Measurements from ENCODE around the gene KIF18A. TPM values are rescaled to one million over a fixed set of nuclear protein-coding genes. Genes with fewer than 3 reads are reported as not detected.

KIF18A gene
- total and polyA plus RNA-seq, 7 experiments from 2014 or later: 0.48 to 21.3 (median 0.79) TPM

- Histone ChIP-seq H3K4me3 (ENCODE audit: low read length) (no peak overlapping the region), H3K27me3 (ENCODE audit: control insufficient read depth in 2 of 2, insufficient read depth in 2 of 2, low read length in 2 of 2) (no peaks in the 10 kb centered on the region), H3K27ac (ENCODE audit: low read depth, low read length) (no peak overlapping the region), H3K36me3 (ENCODE audit: control insufficient read depth in 2 of 3, insufficient read depth in 3 of 3, low read length in 3 of 3) (no peaks in the 10 kb centered on the region), H3K4me1 (ENCODE audit: control insufficient read depth in 2 of 2, insufficient read depth in 2 of 2, low read length in 2 of 2) (no peaks in the 10 kb centered on the region), H3K9me3 (ENCODE audit: control insufficient read depth in 2 of 3, low read length in 3 of 3) (no peaks in the 10 kb centered on the region)
- Mint-ChIP-seq H3K36me3 (peaks cover 0 to 18% (median 0%) of the 10 kb centered on the region in 5 donors), H3K4me3 (no peak overlapping the region), H3K27me3 (no peaks in the 10 kb centered on the region), H3K4me1 (peaks cover 0 to 3% (median 0%) of the 10 kb centered on the region in 7 donors), H3K27ac (no peak overlapping the region), H3K9me3 (no peaks in the 10 kb centered on the region)
- DNase-seq (no peak), ATAC-seq (no peak)
- ChIA-PET CTCF (no interaction called here), POLR2A (no interaction called here)
- intact Hi-C loops (cut with micrococcal nuclease): no loop called here
Measured at GRCh38 chr11:28071305-28071704, 36.7 kb downstream of the KIF18A start.

GRCh38 chr11:28058333-28058732 lies 49.6 kb downstream of the KIF18A start:
- Mint-ChIP-seq H3K4me1 (no peaks in the 10 kb centered on the region), H3K27ac (no peak overlapping the region), H3K36me3 (peaks cover 0 to 8% (median 0%) of the 10 kb centered on the region in 5 donors), H3K4me3 (no peak overlapping the region), H3K9me3 (no peaks in the 10 kb centered on the region), H3K27me3 (no peaks in the 10 kb centered on the region)
- no peak for ATAC-seq
- no peaks in the 10 kb centered on the region for H3K4me1 ChIP-seq (ENCODE audit: control insufficient read depth in 2 of 2, insufficient read depth in 2 of 2, low read length in 2 of 2)
- DNase-seq: no peak
- H3K27ac ChIP-seq (ENCODE audit: low read depth, low read length): no peak overlapping the region
- no peaks in the 10 kb centered on the region for H3K36me3 ChIP-seq (ENCODE audit: control insufficient read depth in 2 of 3, insufficient read depth in 3 of 3, low read length in 3 of 3)
- POLR2A ChIA-PET: no interaction called here
- intact Hi-C loops (cut with micrococcal nuclease): no loop called here
- H3K27me3 ChIP-seq (ENCODE audit: control insufficient read depth in 2 of 2, insufficient read depth in 2 of 2, low read length in 2 of 2): no peaks in the 10 kb centered on the region
- CTCF ChIA-PET: no interaction called here
- no peaks in the 10 kb centered on the region for H3K9me3 ChIP-seq (ENCODE audit: control insufficient read depth in 2 of 3, low read length in 3 of 3)
- no peak overlapping the region for H3K4me3 ChIP-seq (ENCODE audit: low read length)

GRCh38 chr11:28054821-28055220 lies 53.1 kb downstream of the KIF18A start:
- ATAC-seq: no peak
- CTCF ChIA-PET: no interaction called here
- H3K36me3 Mint-ChIP-seq: peaks cover 0 to 12% (median 0%) of the 10 kb centered on the region in 5 donors

GRCh38 chr11:28049338-28050216 lies 58.4 kb downstream of the KIF18A start:
- H3K27me3 Mint-ChIP-seq: no peaks in the 10 kb centered on the region
- CTCF ChIA-PET: no interaction called here
- H3K36me3 Mint-ChIP-seq: peaks cover 0 to 7% (median 0%) of the 10 kb centered on the region in 5 donors
- POLR2A ChIA-PET: no interaction called here
- intact Hi-C loops (cut with micrococcal nuclease): loop anchor here in 1 of 2 donors (10.0 kb wide), 1 partner anchor 275 kb away; no protein-coding TSS in a partner anchor
- Histone ChIP-seq H3K9me3 (ENCODE audit: control insufficient read depth in 2 of 3, low read length in 3 of 3) (no peaks in the 10 kb centered on the region), H3K27me3 (ENCODE audit: control insufficient read depth in 2 of 2, insufficient read depth in 2 of 2, low read length in 2 of 2) (no peaks in the 10 kb centered on the region), H3K4me3 (ENCODE audit: low read length) (no peak overlapping the region), H3K36me3 (ENCODE audit: control insufficient read depth in 2 of 3, insufficient read depth in 3 of 3, low read length in 3 of 3) (no peaks in the 10 kb centered on the region), H3K4me1 (ENCODE audit: control insufficient read depth in 2 of 2, insufficient read depth in 2 of 2, low read length in 2 of 2) (no peaks in the 10 kb centered on the region), H3K27ac (ENCODE audit: low read depth, low read length) (no peak overlapping the region)
- no peak overlapping the region for H3K27ac Mint-ChIP-seq
- H3K4me3 Mint-ChIP-seq: no peak overlapping the region
- H3K9me3 Mint-ChIP-seq: no peaks in the 10 kb centered on the region
- H3K4me1 Mint-ChIP-seq: peaks cover 0 to 8% (median 0%) of the 10 kb centered on the region in 7 donors
- DNase-seq (no peak), ATAC-seq (no peak)

More at GRCh38 chr11:28054821-28055220, 53.1 kb downstream of the KIF18A start:
- Histone ChIP-seq H3K4me3 (ENCODE audit: low read length) (no peak overlapping the region), H3K36me3 (ENCODE audit: control insufficient read depth in 2 of 3, insufficient read depth in 3 of 3, low read length in 3 of 3) (no peaks in the 10 kb centered on the region), H3K27me3 (ENCODE audit: control insufficient read depth in 2 of 2, insufficient read depth in 2 of 2, low read length in 2 of 2) (no peaks in the 10 kb centered on the region), H3K9me3 (ENCODE audit: control insufficient read depth in 2 of 3, low read length in 3 of 3) (no peaks in the 10 kb centered on the region), H3K27ac (ENCODE audit: low read depth, low read length) (no peak overlapping the region), H3K4me1 (ENCODE audit: control insufficient read depth in 2 of 2, insufficient read depth in 2 of 2, low read length in 2 of 2) (no peaks in the 10 kb centered on the region)
- Mint-ChIP-seq H3K4me1 (peaks cover 0 to 8% (median 0%) of the 10 kb centered on the region in 7 donors), H3K27me3 (no peaks in the 10 kb centered on the region), H3K9me3 (no peaks in the 10 kb centered on the region), H3K27ac (no peak overlapping the region), H3K4me3 (no peak overlapping the region)
- POLR2A ChIA-PET: no interaction called here
- no peak for DNase-seq
- intact Hi-C loops (cut with micrococcal nuclease): no loop called here

- POLR2A ChIA-PET: no interaction called here
- Mint-ChIP-seq H3K4me3 (no peak overlapping the region), H3K9me3 (no peaks in the 10 kb centered on the region), H3K4me1 (peaks cover 0 to 8% (median 0%) of the 10 kb centered on the region in 7 donors), H3K36me3 (peaks cover 0 to 7% (median 0%) of the 10 kb centered on the region in 5 donors), H3K27me3 (no peaks in the 10 kb centered on the region), H3K27ac (no peak overlapping the region)
- DNase-seq (no peak), ATAC-seq (no peak)
- intact Hi-C loops (cut with micrococcal nuclease): loop anchor here in 1 of 2 donors (10.0 kb wide), 1 partner anchor 276 kb away; no protein-coding TSS in a partner anchor
- H3K9me3 ChIP-seq (ENCODE audit: control insufficient read depth in 2 of 3, low read length in 3 of 3): no peaks in the 10 kb centered on the region
- H3K36me3 ChIP-seq (ENCODE audit: control insufficient read depth in 2 of 3, insufficient read depth in 3 of 3, low read length in 3 of 3): no peaks in the 10 kb centered on the region
- no peaks in the 10 kb centered on the region for H3K4me1 ChIP-seq (ENCODE audit: control insufficient read depth in 2 of 2, insufficient read depth in 2 of 2, low read length in 2 of 2)
- H3K27ac ChIP-seq (ENCODE audit: low read depth, low read length): no peak overlapping the region
- H3K27me3 ChIP-seq (ENCODE audit: control insufficient read depth in 2 of 2, insufficient read depth in 2 of 2, low read length in 2 of 2): no peaks in the 10 kb centered on the region
- no peak overlapping the region for H3K4me3 ChIP-seq (ENCODE audit: low read length)
- CTCF ChIA-PET: no interaction called here
Measured at GRCh38 chr11:28048812-28049211, 59.1 kb downstream of the KIF18A start.

GRCh38 chr11:28043930-28044709 lies 63.8 kb downstream of the KIF18A start:
- Mint-ChIP-seq H3K36me3 (peaks cover 0 to 1% (median 0%) of the 10 kb centered on the region in 5 donors), H3K27me3 (no peaks in the 10 kb centered on the region), H3K4me1 (peaks cover 0 to 5% (median 0%) of the 10 kb centered on the region in 7 donors), H3K9me3 (no peaks in the 10 kb centered on the region), H3K4me3 (no peak overlapping the region), H3K27ac (no peak overlapping the region)
- Histone ChIP-seq H3K9me3 (ENCODE audit: control insufficient read depth in 2 of 3, low read length in 3 of 3) (no peaks in the 10 kb centered on the region), H3K4me3 (ENCODE audit: low read length) (no peak overlapping the region), H3K36me3 (ENCODE audit: control insufficient read depth in 2 of 3, insufficient read depth in 3 of 3, low read length in 3 of 3) (no peaks in the 10 kb centered on the region), H3K27ac (ENCODE audit: low read depth, low read length) (no peak overlapping the region), H3K27me3 (ENCODE audit: control insufficient read depth in 2 of 2, insufficient read depth in 2 of 2, low read length in 2 of 2) (no peaks in the 10 kb centered on the region), H3K4me1 (ENCODE audit: control insufficient read depth in 2 of 2, insufficient read depth in 2 of 2, low read length in 2 of 2) (no peaks in the 10 kb centered on the region)
- ChIA-PET POLR2A (no interaction called here), CTCF (no interaction called here)
- ATAC-seq: no peak
- DNase-seq: no peak
- intact Hi-C loops (cut with micrococcal nuclease): loop anchor here in 1 of 2 donors (10.0 kb wide), 1 partner anchor 281 kb away; no protein-coding TSS in a partner anchor
